ENCODE results near the gene CT47B1.
"Not testable (repeated sequence)": the region's sequence is repeated elsewhere in the genome, so short reads cannot be mapped to it uniquely, and the experiment has no call there.

- TF ChIP-seq REST (tag by site-specific recombination; IDR thresholded peaks at IDR 0.05); ZNF571 (tag by site-specific recombination; IDR thresholded peaks at IDR 0.05); KLF9 (tag by site-specific recombination; IDR thresholded peaks at IDR 0.05; ENCODE audit: low read depth); CTCF (tag by site-specific recombination; IDR thresholded peaks at IDR 0.05); ZNF132 (tag by site-specific recombination; IDR thresholded peaks at IDR 0.05; ENCODE audit: borderline replicate concordance); SETDB1 (IDR thresholded peaks at IDR 0.05; ENCODE audit: insufficient read length, low read length); ZNF239 (tag by site-specific recombination; IDR thresholded peaks at IDR 0.05); GLI2 (tag by site-specific recombination; IDR thresholded peaks at IDR 0.05; ENCODE audit: borderline replicate concordance, low read depth); YY1 (tag by site-specific recombination; IDR thresholded peaks at IDR 0.05); ZNF398 (tag by site-specific recombination; IDR thresholded peaks at IDR 0.05); ZFP3 (tag by site-specific recombination; IDR thresholded peaks at IDR 0.05; ENCODE audit: low read depth); ZNF530 (tag by site-specific recombination; IDR thresholded peaks at IDR 0.05; ENCODE audit: low read depth); ZNF704 (tag by site-specific recombination; IDR thresholded peaks at IDR 0.05): not testable (repeated sequence)
Observed at GRCh38 chrX:120875766-120876165, at the start of gene CT47B1.

All from HEK293 (cell line).